Natural killer cell treated with Interleukin-12 subunit alpha and Interleukin-12 subunit beta and Interleukin-15 and Interleukin-18, amount 100 ng/mL, for 72 hours (primary cell): ENCODE measurements around the gene MYO9B. TPM values are rescaled to one million over a fixed set of nuclear protein-coding genes. Genes with fewer than 3 reads are reported as not detected.

ENCODE experiments used
- ATAC-seq, 2 donors: fragments of 150-1000 bp; cut with Tn5 transposase in 1 of 2; sonication (Bioruptor Pico), chemical (Tn5 transposase) in 1 of 2; 2 replicates each; pipeline ENCODE4 v1.10.0; 2021
- DNase-seq: peaks from one replicate; pipeline ENCODE4 v3.0.0; 2022; ENCODE audit warnings: low spot score
- H3K27ac Mint-ChIP-seq, 2 donors: 1 replicate in 1 of 2; 2 replicates in 1 of 2; pipeline ENCODE4 v1.8.0; 2022; ENCODE audit warnings: mixed read lengths in 2 of 2, mild to moderate bottlenecking in 1 of 2, moderate library complexity in 1 of 2
- H3K27me3 Mint-ChIP-seq, 2 donors: 1 replicate in 1 of 2; 2 replicates in 1 of 2; pipeline ENCODE4 v1.8.0; 2022; ENCODE audit warnings: mixed read lengths in 2 of 2
- H3K36me3 Mint-ChIP-seq: one replicate; pipeline ENCODE4 v1.8.0; 2022; ENCODE audit warnings: mixed read lengths
- H3K4me1 Mint-ChIP-seq, 2 donors: 1 replicate in 1 of 2; 2 replicates in 1 of 2; pipeline ENCODE4 v1.8.0; 2022; ENCODE audit warnings: low read depth in 2 of 2, mixed read lengths in 2 of 2, mild to moderate bottlenecking in 1 of 2
- H3K4me3 Mint-ChIP-seq: one replicate; pipeline ENCODE4 v1.8.0; 2022; ENCODE audit warnings: mixed read lengths
- H3K9me3 Mint-ChIP-seq: 2 replicates; pipeline ENCODE4 v1.8.0; 2022; ENCODE audit warnings: mixed read lengths
- total RNA-seq, 2 donors: library from RNA; stranded (reverse); gene quantifications; one replicate each; pipeline ENCODE4 v1.2.3, GENCODE V29; 2022

Gene MYO9B
- 100 to 1,000 TPM; 251 to 283 TPM for total RNA-seq

- Mint-ChIP-seq H3K27me3 (no peaks in the 10 kb centered on the region), H3K4me3 (peak within 1 kb of the TSS; percentile 100), H3K36me3 (peaks cover 10% of the 10 kb centered on the region), H3K9me3 (no peaks in the 10 kb centered on the region), H3K27ac (peak within 1 kb of the TSS; percentile 95 to 97), H3K4me1 (peaks cover 57 to 66% of the 10 kb centered on the region in 2 donors)
- DNase-seq: peak; percentile 100
- peak; percentile 95 for ATAC-seq
Measured at GRCh38 chr19:17075035-17075863, at the start of gene MYO9B, which contains the start of gene HAUS8. MYO9B (plus strand) TSS chr19:17075777; CDS start chr19:17101718, 25,941 bp downstream. HAUS8 (minus strand) TSS chr19:17075452; CDS start chr19:17075422, 30 bp downstream.

GRCh38 chr19:17025991-17026658 lies 49.5 kb upstream of the MYO9B start:
- Mint-ChIP-seq H3K4me1 (peaks cover 5 to 8% of the 10 kb centered on the region in 2 donors), H3K36me3 (peaks cover 5% of the 10 kb centered on the region)
- DNase-seq: no peak

GRCh38 chr19:17026706-17027534 lies 48.7 kb upstream of the MYO9B start, which contains the start of gene CPAMD8:
CPAMD8 (minus strand) TSS chr19:17026810; CDS start chr19:17026642, 168 bp downstream.
- Mint-ChIP-seq H3K4me3 (no peak within 1 kb of the TSS), H3K27me3 (peaks cover 28 to 48% of the 10 kb centered on the region in 2 donors), H3K27ac (no peak within 1 kb of the TSS), H3K4me1 (peaks cover 5 to 8% of the 10 kb centered on the region in 2 donors), H3K36me3 (peaks cover 5% of the 10 kb centered on the region), H3K9me3 (no peaks in the 10 kb centered on the region)
- ATAC-seq (peak in 1 of 2 donors; percentile 57), DNase-seq (no peak)

More at GRCh38 chr19:17025991-17026658, 49.5 kb upstream of the MYO9B start:
- peak in 1 of 2 donors; percentile 11 for ATAC-seq
- Mint-ChIP-seq H3K4me3 (no peak overlapping the region), H3K27me3 (peaks cover 28 to 48% of the 10 kb centered on the region in 2 donors), H3K9me3 (no peaks in the 10 kb centered on the region), H3K27ac (no peak overlapping the region)

GRCh38 chr19:17027535-17027975 lies 48.0 kb upstream of the MYO9B start:
- peaks cover 5 to 8% of the 10 kb centered on the region in 2 donors for H3K4me1 Mint-ChIP-seq
- H3K27ac Mint-ChIP-seq: no peak overlapping the region
- H3K4me3 Mint-ChIP-seq: no peak overlapping the region
- peaks cover 5% of the 10 kb centered on the region for H3K36me3 Mint-ChIP-seq
- H3K27me3 Mint-ChIP-seq: peaks cover 31 to 51% of the 10 kb centered on the region in 2 donors
- ATAC-seq: no peak
- no peaks in the 10 kb centered on the region for H3K9me3 Mint-ChIP-seq
- DNase-seq: no peak

- Mint-ChIP-seq H3K27me3 (peaks cover 15 to 31% of the 10 kb centered on the region in 2 donors), H3K4me3 (no peak overlapping the region), H3K9me3 (no peaks in the 10 kb centered on the region), H3K4me1 (no peaks in the 10 kb centered on the region), H3K36me3 (no peaks in the 10 kb centered on the region), H3K27ac (no peak overlapping the region)
- ATAC-seq: no peak
- DNase-seq: no peak
Measured at GRCh38 chr19:17031741-17032140, 43.8 kb upstream of the MYO9B start.

- H3K27ac Mint-ChIP-seq: no peak overlapping the region
Measured at GRCh38 chr19:17035842-17036424, 39.6 kb upstream of the MYO9B start.

GRCh38 chr19:17036640-17037039 lies 38.9 kb upstream of the MYO9B start:
- H3K4me3 Mint-ChIP-seq: no peak overlapping the region
- peaks cover 11 to 16% of the 10 kb centered on the region in 2 donors for H3K27me3 Mint-ChIP-seq
- peak in 1 of 2 donors; percentile 10 for ATAC-seq
- no peak overlapping the region for H3K27ac Mint-ChIP-seq
- H3K4me1 Mint-ChIP-seq: no peaks in the 10 kb centered on the region
- H3K9me3 Mint-ChIP-seq: no peaks in the 10 kb centered on the region
- DNase-seq: no peak
- no peaks in the 10 kb centered on the region for H3K36me3 Mint-ChIP-seq

More at GRCh38 chr19:17035842-17036424, 39.6 kb upstream of the MYO9B start:
- Mint-ChIP-seq H3K27me3 (peaks cover 9 to 14% of the 10 kb centered on the region in 2 donors), H3K9me3 (no peaks in the 10 kb centered on the region), H3K36me3 (no peaks in the 10 kb centered on the region), H3K4me3 (no peak overlapping the region), H3K4me1 (no peaks in the 10 kb centered on the region)
- ATAC-seq (no peak), DNase-seq (no peak)

- H3K36me3 Mint-ChIP-seq: no peaks in the 10 kb centered on the region
- no peak for DNase-seq
Measured at GRCh38 chr19:17037184-17037583, 38.4 kb upstream of the MYO9B start.

GRCh38 chr19:17037966-17038500 lies 37.5 kb upstream of the MYO9B start:
- peak overlapping the region in 1 of 2 donors; percentile 60 for H3K27ac Mint-ChIP-seq
- H3K27me3 Mint-ChIP-seq: peaks cover 7 to 15% of the 10 kb centered on the region in 2 donors
- DNase-seq: no peak
- no peak overlapping the region for H3K4me3 Mint-ChIP-seq
- no peaks in the 10 kb centered on the region for H3K9me3 Mint-ChIP-seq
- ATAC-seq: peak in 1 of 2 donors; percentile 11
- no peaks in the 10 kb centered on the region for H3K4me1 Mint-ChIP-seq
- H3K36me3 Mint-ChIP-seq: no peaks in the 10 kb centered on the region

More at GRCh38 chr19:17037184-17037583, 38.4 kb upstream of the MYO9B start:
- no peak for ATAC-seq
- Mint-ChIP-seq H3K4me3 (no peak overlapping the region), H3K4me1 (no peaks in the 10 kb centered on the region), H3K9me3 (no peaks in the 10 kb centered on the region), H3K27ac (no peak overlapping the region), H3K27me3 (peaks cover 11 to 20% of the 10 kb centered on the region in 2 donors)

- no peaks in the 10 kb centered on the region for H3K9me3 Mint-ChIP-seq
- H3K36me3 Mint-ChIP-seq: no peaks in the 10 kb centered on the region
- ATAC-seq (no peak), DNase-seq (no peak)
- H3K4me3 Mint-ChIP-seq: no peak overlapping the region
- H3K4me1 Mint-ChIP-seq: no peaks in the 10 kb centered on the region
- no peak overlapping the region for H3K27ac Mint-ChIP-seq
- peaks cover 7 to 13% of the 10 kb centered on the region in 2 donors for H3K27me3 Mint-ChIP-seq
Measured at GRCh38 chr19:17041976-17042375, 33.6 kb upstream of the MYO9B start.

GRCh38 chr19:17043744-17044143 lies 31.8 kb upstream of the MYO9B start:
- DNase-seq (no peak), ATAC-seq (no peak)
- H3K36me3 Mint-ChIP-seq: no peaks in the 10 kb centered on the region
- no peaks in the 10 kb centered on the region for H3K4me1 Mint-ChIP-seq
- no peak overlapping the region for H3K27ac Mint-ChIP-seq
- peaks cover 7 to 13% of the 10 kb centered on the region in 2 donors for H3K27me3 Mint-ChIP-seq
- no peaks in the 10 kb centered on the region for H3K9me3 Mint-ChIP-seq
- no peak overlapping the region for H3K4me3 Mint-ChIP-seq

GRCh38 chr19:17045907-17046502 lies 29.6 kb upstream of the MYO9B start:
- no peak overlapping the region for H3K27ac Mint-ChIP-seq
- peaks cover 1 to 6% of the 10 kb centered on the region in 2 donors for H3K27me3 Mint-ChIP-seq
- no peak for ATAC-seq
- H3K36me3 Mint-ChIP-seq: peaks cover 2% of the 10 kb centered on the region
- H3K9me3 Mint-ChIP-seq: no peaks in the 10 kb centered on the region
- no peak overlapping the region for H3K4me3 Mint-ChIP-seq
- H3K4me1 Mint-ChIP-seq: no peaks in the 10 kb centered on the region
- no peak for DNase-seq
